ENCODE measurements around the gene TBL1X. TPM values are rescaled to one million over a fixed set of nuclear protein-coding genes. Genes with fewer than 3 reads are reported as not detected.
"Not testable (repeated sequence)": the region's sequence is repeated elsewhere in the genome, so short reads cannot be mapped to it uniquely, and the experiment has no call there.

TBL1X gene
- polyA plus RNA-seq, 4 donors = 0.89 to 9.6 (median 3.9) TPM

- DNase-seq (peak in 1 of 2 donors; percentile 24), FAIRE-seq (no peak)
- WGBS, 3 donors = 13 to 39% (median 16%) methylated on average over 19 to 67 of the region's 67 CpGs
- H3K27me3 ChIP-seq (ENCODE audit: control insufficient read depth in 3 of 3, insufficient read depth in 3 of 3, low read length in 3 of 3) = peaks cover 0 to 3% (median 3%) of the 10 kb centered on the region in 3 donors
- H3K4me1 ChIP-seq (ENCODE audit: control insufficient read depth in 3 of 3, insufficient read depth in 2 of 3, low read depth in 1 of 3, low read length in 2 of 3) = peaks cover 0 to 5% (median 0%) of the 10 kb centered on the region in 3 donors
- peak overlapping the region in 1 of 3 donors; percentile 15 for H3K4me3 ChIP-seq (ENCODE audit: low read depth in 1 of 3, low read length in 3 of 3)
- H3K36me3 ChIP-seq (ENCODE audit: control insufficient read depth in 3 of 3, insufficient read depth in 2 of 3, low read depth in 1 of 3, low read length in 3 of 3) = no peaks in the 10 kb centered on the region
- H3K27ac ChIP-seq (ENCODE audit: low read depth in 1 of 3, low read length in 2 of 3) = no peak overlapping the region
- H3K9me3 ChIP-seq (ENCODE audit: control insufficient read depth in 2 of 2, insufficient read depth in 1 of 2, low read depth in 1 of 2, low read length in 1 of 2) = no peaks in the 10 kb centered on the region
Observed at GRCh38 chrX:9765072-9765736, 300.3 kb downstream of the TBL1X start.

- DNase-seq (no peak), FAIRE-seq (no peak)
- H3K36me3 ChIP-seq (ENCODE audit: control insufficient read depth in 3 of 3, insufficient read depth in 2 of 3, low read depth in 1 of 3, low read length in 3 of 3) = no peaks in the 10 kb centered on the region
- H3K4me3 ChIP-seq (ENCODE audit: low read depth in 1 of 3, low read length in 3 of 3) = peak within 1 kb of the TSS in 1 of 3 donors; percentile 15
- peaks cover 0 to 3% (median 3%) of the 10 kb centered on the region in 3 donors for H3K27me3 ChIP-seq (ENCODE audit: control insufficient read depth in 3 of 3, insufficient read depth in 3 of 3, low read length in 3 of 3)
- no peak within 1 kb of the TSS for H3K27ac ChIP-seq (ENCODE audit: low read depth in 1 of 3, low read length in 2 of 3)
- peaks cover 0 to 5% (median 0%) of the 10 kb centered on the region in 3 donors for H3K4me1 ChIP-seq (ENCODE audit: control insufficient read depth in 3 of 3, insufficient read depth in 2 of 3, low read depth in 1 of 3, low read length in 2 of 3)
- WGBS, 3 donors = 13 to 46% (median 21%) methylated on average over 12 to 26 of the region's 26 CpGs
- no peaks in the 10 kb centered on the region for H3K9me3 ChIP-seq (ENCODE audit: control insufficient read depth in 2 of 2, insufficient read depth in 1 of 2, low read depth in 1 of 2, low read length in 1 of 2)
Observed at GRCh38 chrX:9765737-9766097, 300.9 kb downstream of the TBL1X start, which contains the start of gene GPR143. GPR143 (minus strand) TSS chrX:9765847; CDS start chrX:9765817, 30 bp downstream.

GRCh38 chrX:9767375-9767774 lies 302.5 kb downstream of the TBL1X start:
- Histone ChIP-seq H3K9me3 (ENCODE audit: control insufficient read depth in 2 of 2, insufficient read depth in 1 of 2, low read depth in 1 of 2, low read length in 1 of 2) (no peaks in the 10 kb centered on the region), H3K27ac (ENCODE audit: low read depth in 1 of 3, low read length in 2 of 3) (no peak overlapping the region), H3K4me3 (ENCODE audit: low read depth in 1 of 3, low read length in 3 of 3) (no peak overlapping the region), H3K27me3 (ENCODE audit: control insufficient read depth in 3 of 3, insufficient read depth in 3 of 3, low read length in 3 of 3) (peaks cover 0 to 3% (median 3%) of the 10 kb centered on the region in 3 donors), H3K4me1 (ENCODE audit: control insufficient read depth in 3 of 3, insufficient read depth in 2 of 3, low read depth in 1 of 3, low read length in 2 of 3) (peaks cover 0 to 5% (median 0%) of the 10 kb centered on the region in 3 donors), H3K36me3 (ENCODE audit: control insufficient read depth in 3 of 3, insufficient read depth in 2 of 3, low read depth in 1 of 3, low read length in 3 of 3) (no peaks in the 10 kb centered on the region)
- DNase-seq = peak; percentile 1 to 33
- WGBS, 3 donors = 17 to 28% (median 27%) methylated on average over 6 of the region's 6 CpGs
- no peak for FAIRE-seq

GRCh38 chrX:9768321-9768839 lies 303.5 kb downstream of the TBL1X start:
- not testable (repeated sequence) for FAIRE-seq; H3K36me3 ChIP-seq (ENCODE audit: control insufficient read depth in 3 of 3, insufficient read depth in 2 of 3, low read depth in 1 of 3, low read length in 3 of 3); H3K4me3 ChIP-seq (ENCODE audit: low read depth in 1 of 3, low read length in 3 of 3); H3K9me3 ChIP-seq (ENCODE audit: control insufficient read depth in 2 of 2, insufficient read depth in 1 of 2, low read depth in 1 of 2, low read length in 1 of 2); DNase-seq; H3K4me1 ChIP-seq (ENCODE audit: control insufficient read depth in 3 of 3, insufficient read depth in 2 of 3, low read depth in 1 of 3, low read length in 2 of 3); H3K27ac ChIP-seq (ENCODE audit: low read depth in 1 of 3, low read length in 2 of 3); H3K27me3 ChIP-seq (ENCODE audit: control insufficient read depth in 3 of 3, insufficient read depth in 3 of 3, low read length in 3 of 3)
- 69 to 89% (median 74%) methylated on average over 5 of the region's 5 CpGs for WGBS, 3 donors

GRCh38 chrX:9770319-9770718 lies 305.5 kb downstream of the TBL1X start:
- Histone ChIP-seq H3K4me3 (ENCODE audit: low read depth in 1 of 3, low read length in 3 of 3) (no peak overlapping the region), H3K4me1 (ENCODE audit: control insufficient read depth in 3 of 3, insufficient read depth in 2 of 3, low read depth in 1 of 3, low read length in 2 of 3) (peaks cover 0 to 5% (median 0%) of the 10 kb centered on the region in 3 donors), H3K36me3 (ENCODE audit: control insufficient read depth in 3 of 3, insufficient read depth in 2 of 3, low read depth in 1 of 3, low read length in 3 of 3) (no peaks in the 10 kb centered on the region), H3K27me3 (ENCODE audit: control insufficient read depth in 3 of 3, insufficient read depth in 3 of 3, low read length in 3 of 3) (peaks cover 0 to 3% (median 0%) of the 10 kb centered on the region in 3 donors), H3K9me3 (ENCODE audit: control insufficient read depth in 2 of 2, insufficient read depth in 1 of 2, low read depth in 1 of 2, low read length in 1 of 2) (no peaks in the 10 kb centered on the region), H3K27ac (ENCODE audit: low read depth in 1 of 3, low read length in 2 of 3) (no peak overlapping the region)
- WGBS, 3 donors = 10 to 28% (median 13%) methylated on average over 1 of the region's 1 CpG
- no peak for FAIRE-seq
- DNase-seq = no peak

- no peaks in the 10 kb centered on the region for H3K36me3 ChIP-seq (ENCODE audit: control insufficient read depth in 3 of 3, insufficient read depth in 2 of 3, low read depth in 1 of 3, low read length in 3 of 3)
- H3K27ac ChIP-seq (ENCODE audit: low read depth in 1 of 3, low read length in 2 of 3) = no peak overlapping the region
- no peak overlapping the region for H3K4me3 ChIP-seq (ENCODE audit: low read depth in 1 of 3, low read length in 3 of 3)
- FAIRE-seq (no peak), DNase-seq (no peak)
- H3K4me1 ChIP-seq (ENCODE audit: control insufficient read depth in 3 of 3, insufficient read depth in 2 of 3, low read depth in 1 of 3, low read length in 2 of 3) = peaks cover 0 to 1% (median 0%) of the 10 kb centered on the region in 3 donors
- H3K27me3 ChIP-seq (ENCODE audit: control insufficient read depth in 3 of 3, insufficient read depth in 3 of 3, low read length in 3 of 3) = no peaks in the 10 kb centered on the region
- WGBS, 3 donors = 74 to 90% (median 78%) methylated on average over 6 of the region's 6 CpGs
- no peaks in the 10 kb centered on the region for H3K9me3 ChIP-seq (ENCODE audit: control insufficient read depth in 2 of 2, insufficient read depth in 1 of 2, low read depth in 1 of 2, low read length in 1 of 2)
Observed at GRCh38 chrX:9772943-9773342, 308.1 kb downstream of the TBL1X start.

- H3K4me3 ChIP-seq (ENCODE audit: low read depth in 1 of 3, low read length in 3 of 3) = no peak overlapping the region
- H3K9me3 ChIP-seq (ENCODE audit: control insufficient read depth in 2 of 2, insufficient read depth in 1 of 2, low read depth in 1 of 2, low read length in 1 of 2) = no peaks in the 10 kb centered on the region
- DNase-seq (no peak), FAIRE-seq (no peak)
- H3K27ac ChIP-seq (ENCODE audit: low read depth in 1 of 3, low read length in 2 of 3) = no peak overlapping the region
- no peaks in the 10 kb centered on the region for H3K27me3 ChIP-seq (ENCODE audit: control insufficient read depth in 3 of 3, insufficient read depth in 3 of 3, low read length in 3 of 3)
- WGBS, 3 donors = 66 to 86% (median 67%) methylated on average over 8 of the region's 8 CpGs
- peaks cover 0 to 2% (median 0%) of the 10 kb centered on the region in 3 donors for H3K36me3 ChIP-seq (ENCODE audit: control insufficient read depth in 3 of 3, insufficient read depth in 2 of 3, low read depth in 1 of 3, low read length in 3 of 3)
- no peaks in the 10 kb centered on the region for H3K4me1 ChIP-seq (ENCODE audit: control insufficient read depth in 3 of 3, insufficient read depth in 2 of 3, low read depth in 1 of 3, low read length in 2 of 3)
Observed at GRCh38 chrX:9775930-9776329, 311.1 kb downstream of the TBL1X start.

GRCh38 chrX:9781941-9782340 lies 317.1 kb downstream of the TBL1X start:
- WGBS, 3 donors = 83 to 86% (median 85%) methylated on average over 7 of the region's 7 CpGs

More at GRCh38 chrX:9781941-9782340, 317.1 kb downstream of the TBL1X start:
- no peak for DNase-seq
- Histone ChIP-seq H3K27me3 (ENCODE audit: control insufficient read depth in 3 of 3, insufficient read depth in 3 of 3, low read length in 3 of 3) (no peaks in the 10 kb centered on the region), H3K4me1 (ENCODE audit: control insufficient read depth in 3 of 3, insufficient read depth in 2 of 3, low read depth in 1 of 3, low read length in 2 of 3) (no peaks in the 10 kb centered on the region), H3K4me3 (ENCODE audit: low read depth in 1 of 3, low read length in 3 of 3) (no peak overlapping the region), H3K9me3 (ENCODE audit: control insufficient read depth in 2 of 2, insufficient read depth in 1 of 2, low read depth in 1 of 2, low read length in 1 of 2) (no peaks in the 10 kb centered on the region), H3K36me3 (ENCODE audit: control insufficient read depth in 3 of 3, insufficient read depth in 2 of 3, low read depth in 1 of 3, low read length in 3 of 3) (peaks cover 0 to 2% (median 0%) of the 10 kb centered on the region in 3 donors), H3K27ac (ENCODE audit: low read depth in 1 of 3, low read length in 2 of 3) (no peak overlapping the region)
- FAIRE-seq = no peak
